HG03108 (cell line): ENCODE results near the gene AHI1.

Experiments used
- ATAC-seq: cut with Tn5 transposase; IDR thresholded peaks from one replicate; pipeline ENCODE4 v1.9.1; 2021; ENCODE audit warnings: moderate library complexity; ENCODE audit not compliant: unreplicated experiment

AHI1 gene

GRCh38 chr6:135497412-135498184, at the start of gene AHI1:
Gene AHI1 (minus strand): TSS chr6:135497740. CDS start chr6:135492237, 5,503 bp downstream.
- peak; percentile 96 for ATAC-seq

GRCh38 chr6:135546680-135547418, 49.3 kb upstream of the AHI1 start:
- no peak for ATAC-seq

- ATAC-seq = no peak
These were observed 48.7 kb upstream of the AHI1 start for GRCh38 chr6:135546206-135546605.

GRCh38 chr6:135540207-135540840, 42.8 kb upstream of the AHI1 start:
- ATAC-seq = no peak

- ATAC-seq = no peak
These were observed 40.3 kb upstream of the AHI1 start for GRCh38 chr6:135537741-135538301.

GRCh38 chr6:135535989-135536414, 38.5 kb upstream of the AHI1 start:
- ATAC-seq = no peak

GRCh38 chr6:135534773-135535380, 37.3 kb upstream of the AHI1 start:
- no peak for ATAC-seq

- ATAC-seq = no peak
These were observed 35.0 kb upstream of the AHI1 start for GRCh38 chr6:135532559-135532958.

- no peak for ATAC-seq
These were observed 34.5 kb upstream of the AHI1 start for GRCh38 chr6:135531954-135532490.

GRCh38 chr6:135530113-135530512, 32.6 kb upstream of the AHI1 start:
- ATAC-seq = no peak

- no peak for ATAC-seq
These were observed 30.4 kb upstream of the AHI1 start for GRCh38 chr6:135527960-135528249.

GRCh38 chr6:135527116-135527959, 29.8 kb upstream of the AHI1 start:
- ATAC-seq = no peak

- ATAC-seq = no peak
These were observed 28.1 kb upstream of the AHI1 start for GRCh38 chr6:135525594-135525993.

- no peak for ATAC-seq
These were observed 25.6 kb upstream of the AHI1 start for GRCh38 chr6:135522965-135523692.

GRCh38 chr6:135521431-135521830, 23.9 kb upstream of the AHI1 start:
- ATAC-seq = no peak

GRCh38 chr6:135520781-135521180, 23.2 kb upstream of the AHI1 start:
- no peak for ATAC-seq

GRCh38 chr6:135519348-135519747, 21.8 kb upstream of the AHI1 start:
- ATAC-seq = no peak

GRCh38 chr6:135517527-135517926, 20.0 kb upstream of the AHI1 start:
- ATAC-seq = no peak

- no peak for ATAC-seq
These were observed 17.2 kb upstream of the AHI1 start for GRCh38 chr6:135514706-135515105.
